Calu3 (cell line): ENCODE measurements around the gene NHEJ1. TPM values are rescaled to one million over a fixed set of nuclear protein-coding genes. Genes with fewer than 3 reads are reported as not detected.

Experiments used
- BruUV-seq: library from RNA; stranded (reverse); fragments of 400-500 nt; replicated peaks from 2 replicates; lab custom pipeline; 2021; lab: Mats Ljungman, UMichigan
- CTCF ChIA-PET: fragments of 300-600 bp; sonication (Branson Sonifier 250); formaldehyde crosslinking; loops from one replicate; lab custom pipeline; 2022; ENCODE audit warnings: antibody characterized with exemption; lab: Charles Lee
- DNase-seq: peaks from one replicate; pipeline ENCODE4 v3.0.0; 2022
- H3K27ac Mint-ChIP-seq: one replicate; pipeline ENCODE4 v1.8.0; 2022; ENCODE audit warnings: mixed read lengths; ENCODE audit not compliant: unreplicated experiment
- H3K27me3 Mint-ChIP-seq: one replicate; pipeline ENCODE4 v1.8.0; 2022; ENCODE audit warnings: mixed read lengths; ENCODE audit not compliant: unreplicated experiment
- H3K36me3 Mint-ChIP-seq: one replicate; pipeline ENCODE4 v1.8.0; 2022; ENCODE audit warnings: mild to moderate bottlenecking, moderate library complexity, mixed read lengths; ENCODE audit not compliant: insufficient read depth, unreplicated experiment
- H3K4me1 Mint-ChIP-seq: one replicate; pipeline ENCODE4 v1.8.0; 2022; ENCODE audit warnings: mild to moderate bottlenecking, low read depth, mixed read lengths; ENCODE audit not compliant: unreplicated experiment
- H3K4me3 Mint-ChIP-seq: one replicate; pipeline ENCODE4 v1.8.0; 2022; ENCODE audit warnings: mild to moderate bottlenecking, low read depth, moderate library complexity, mixed read lengths; ENCODE audit not compliant: unreplicated experiment
- H3K9me3 Mint-ChIP-seq: one replicate; pipeline ENCODE4 v1.8.0; 2022; ENCODE audit warnings: low read depth, mixed read lengths; ENCODE audit not compliant: unreplicated experiment
- intact Hi-C: fragments of 100-400 bp; cut with micrococcal nuclease; formaldehyde crosslinking; loops from one replicate; pipeline ENCODE4 v1.10.0; 2022; ENCODE audit not compliant: unreplicated experiment
- total RNA-seq: library from RNA; stranded (reverse); gene quantifications from 2 replicates; pipeline ENCODE4 v1.2.3, GENCODE V29; 2022
- TF ChIP-seq, protein P1 (sequence below): fragments of 200-600 bp; IDR thresholded peaks from one replicate; pipeline ENCODE4 v1.8.0; 2022; ENCODE audit warnings: antibody characterized with exemption; ENCODE audit not compliant: unreplicated experiment

NHEJ1 gene
- total RNA-seq, 1 experiment from 2014 or later = 12.4 TPM

DNA sequence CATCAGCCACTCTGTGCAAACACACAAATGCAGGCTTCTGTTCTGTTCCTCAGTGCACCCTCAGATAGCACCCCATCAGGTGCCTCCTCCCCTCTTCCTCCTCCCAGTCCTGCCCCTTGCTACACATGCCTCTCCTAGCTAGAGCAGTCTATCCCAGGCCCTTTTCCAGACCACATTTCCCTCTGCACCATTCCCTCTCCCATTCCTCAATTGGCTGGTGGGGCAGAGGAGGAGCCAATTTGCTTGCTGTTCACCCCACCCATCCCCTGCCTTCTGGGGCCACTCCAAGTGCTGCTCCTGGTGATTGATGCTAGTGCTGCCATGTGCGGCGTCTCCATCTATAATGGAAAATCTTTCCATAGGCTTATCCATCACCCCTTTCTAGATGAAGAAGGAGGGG is 124.7 kb downstream of the NHEJ1 start:
- TF ChIP-seq, protein P1, sequence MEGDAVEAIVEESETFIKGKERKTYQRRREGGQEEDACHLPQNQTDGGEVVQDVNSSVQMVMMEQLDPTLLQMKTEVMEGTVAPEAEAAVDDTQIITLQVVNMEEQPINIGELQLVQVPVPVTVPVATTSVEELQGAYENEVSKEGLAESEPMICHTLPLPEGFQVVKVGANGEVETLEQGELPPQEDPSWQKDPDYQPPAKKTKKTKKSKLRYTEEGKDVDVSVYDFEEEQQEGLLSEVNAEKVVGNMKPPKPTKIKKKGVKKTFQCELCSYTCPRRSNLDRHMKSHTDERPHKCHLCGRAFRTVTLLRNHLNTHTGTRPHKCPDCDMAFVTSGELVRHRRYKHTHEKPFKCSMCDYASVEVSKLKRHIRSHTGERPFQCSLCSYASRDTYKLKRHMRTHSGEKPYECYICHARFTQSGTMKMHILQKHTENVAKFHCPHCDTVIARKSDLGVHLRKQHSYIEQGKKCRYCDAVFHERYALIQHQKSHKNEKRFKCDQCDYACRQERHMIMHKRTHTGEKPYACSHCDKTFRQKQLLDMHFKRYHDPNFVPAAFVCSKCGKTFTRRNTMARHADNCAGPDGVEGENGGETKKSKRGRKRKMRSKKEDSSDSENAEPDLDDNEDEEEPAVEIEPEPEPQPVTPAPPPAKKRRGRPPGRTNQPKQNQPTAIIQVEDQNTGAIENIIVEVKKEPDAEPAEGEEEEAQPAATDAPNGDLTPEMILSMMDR = no peak
- Mint-ChIP-seq H3K9me3 (no peaks in the 10 kb centered on the region), H3K27me3 (no peaks in the 10 kb centered on the region), H3K27ac (no peak overlapping the region), H3K4me3 (no peak overlapping the region), H3K36me3 (no peaks in the 10 kb centered on the region), H3K4me1 (peaks cover 19% of the 10 kb centered on the region)
- no peak for DNase-seq
- CTCF ChIA-PET = no interaction called here
- no TSS peak for BruUV-seq
- intact Hi-C loops = no loop called here

DNA sequence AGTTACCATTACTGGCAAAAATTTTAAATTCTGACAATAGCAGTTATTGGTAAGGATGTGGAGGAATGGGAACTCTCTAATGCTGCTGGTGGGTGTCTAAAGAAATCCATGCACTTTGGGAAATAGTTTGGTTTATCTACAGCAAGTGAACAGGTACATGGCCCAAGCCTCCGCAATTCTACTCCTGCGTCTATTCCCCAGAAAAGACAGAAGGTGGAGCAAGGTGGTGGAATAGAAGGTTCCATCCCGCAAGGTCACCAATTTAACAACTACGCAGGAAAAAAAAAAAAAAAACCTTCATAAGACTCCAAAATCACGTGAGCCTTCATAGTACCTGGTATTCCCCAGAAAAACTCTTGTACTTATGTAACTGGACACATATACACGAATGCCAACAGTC is 125.8 kb downstream of the NHEJ1 start:
- H3K36me3 Mint-ChIP-seq = no peaks in the 10 kb centered on the region
- no peak overlapping the region for H3K4me3 Mint-ChIP-seq
- intact Hi-C loops = no loop called here
- no peak overlapping the region for H3K27ac Mint-ChIP-seq
- H3K9me3 Mint-ChIP-seq = no peaks in the 10 kb centered on the region
- CTCF ChIA-PET = interaction anchor here (0.7 kb wide), 1 partner anchor 14 kb away, joined by 6 read pairs; no protein-coding TSS in a partner anchor
- no TSS peak for BruUV-seq
- H3K27me3 Mint-ChIP-seq = no peaks in the 10 kb centered on the region
- TF ChIP-seq, protein P1 = no peak
- H3K4me1 Mint-ChIP-seq = peaks cover 19% of the 10 kb centered on the region
- no peak for DNase-seq

DNA sequence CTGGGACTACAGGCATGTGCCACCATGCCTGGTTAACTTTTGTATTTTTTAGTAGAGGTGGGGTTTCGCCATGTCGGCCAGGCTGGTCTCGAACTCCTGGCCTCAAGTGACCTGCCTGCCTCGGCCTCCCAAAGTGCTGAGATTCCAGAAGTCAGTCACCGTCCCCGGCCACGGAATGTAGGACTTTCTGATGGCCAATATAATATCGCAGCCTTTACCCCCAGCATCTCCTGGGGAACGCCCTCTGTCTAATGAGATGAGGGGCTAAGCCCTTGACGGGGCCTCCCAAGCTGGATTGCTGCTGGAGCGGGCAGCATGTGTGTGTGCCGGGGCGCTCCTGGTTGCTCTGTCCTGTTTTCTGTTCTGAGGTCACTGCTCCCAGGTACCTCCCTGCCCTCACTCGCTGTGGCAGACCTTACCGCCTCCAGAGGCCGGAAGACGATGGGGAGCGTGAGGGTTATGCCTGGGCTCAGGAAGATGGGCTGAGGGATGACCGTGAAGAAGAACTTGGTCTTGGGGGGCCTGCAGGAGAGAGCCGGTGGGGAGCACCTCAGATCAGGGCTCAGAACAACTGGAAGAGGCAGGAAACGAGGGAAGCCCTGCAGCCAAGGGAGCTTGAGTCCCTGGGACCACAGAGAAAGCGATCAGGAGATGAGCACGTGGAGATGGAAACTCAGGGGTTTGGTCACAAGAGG is 128.4 kb downstream of the NHEJ1 start:
- H3K27ac Mint-ChIP-seq = no peak overlapping the region
- intact Hi-C loops = no loop called here
- no peak for DNase-seq
- no peak overlapping the region for H3K4me3 Mint-ChIP-seq
- H3K9me3 Mint-ChIP-seq = no peaks in the 10 kb centered on the region
- H3K36me3 Mint-ChIP-seq = no peaks in the 10 kb centered on the region
- no TSS peak for BruUV-seq
- peaks cover 3% of the 10 kb centered on the region for H3K4me1 Mint-ChIP-seq
- CTCF ChIA-PET = interaction anchor here (0.5 kb wide), 1 partner anchor 11 kb away, joined by 8 read pairs; no protein-coding TSS in a partner anchor
- TF ChIP-seq, protein P1 = no peak
- H3K27me3 Mint-ChIP-seq = no peaks in the 10 kb centered on the region

DNA sequence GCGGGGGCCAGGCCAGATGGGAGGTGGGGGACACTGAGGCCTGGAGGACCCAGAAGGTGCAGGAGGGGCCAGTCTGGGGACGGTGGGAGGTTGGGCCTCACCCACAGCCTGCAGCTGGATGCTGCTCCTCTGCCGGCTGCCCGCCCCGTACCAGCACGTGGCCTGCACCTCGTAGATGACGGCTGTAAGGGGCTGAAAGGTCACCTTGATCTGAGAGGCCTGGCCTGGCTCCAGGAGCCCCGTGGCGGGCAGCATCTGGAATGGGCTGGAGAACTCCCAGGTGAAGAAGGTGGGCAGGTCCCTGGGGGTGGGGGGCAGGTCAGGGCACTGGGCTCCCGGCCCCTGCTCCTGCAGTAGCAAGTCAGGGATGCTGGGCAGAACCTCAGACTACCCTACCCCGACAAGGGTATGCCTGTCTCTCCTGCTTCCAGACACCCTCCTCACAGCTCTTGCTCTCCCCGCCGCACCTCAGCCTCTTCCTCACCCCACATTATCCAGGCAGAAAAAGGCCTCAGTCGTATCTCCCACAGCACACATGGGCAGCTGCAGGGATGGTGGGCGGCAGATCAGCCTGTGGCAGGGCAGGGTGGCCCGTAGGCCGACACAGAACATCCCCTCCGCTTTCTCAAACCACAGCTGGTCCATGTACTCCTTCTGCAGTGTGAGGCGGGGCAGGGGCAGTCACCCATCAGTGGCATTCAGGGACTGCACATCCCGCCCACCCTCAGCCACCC is 129.4 kb downstream of the NHEJ1 start:
- no TSS peak for BruUV-seq
- Mint-ChIP-seq H3K27me3 (no peaks in the 10 kb centered on the region), H3K9me3 (no peaks in the 10 kb centered on the region), H3K4me1 (no peaks in the 10 kb centered on the region), H3K27ac (no peak overlapping the region), H3K4me3 (no peak overlapping the region), H3K36me3 (no peaks in the 10 kb centered on the region)
- no peak for DNase-seq
- CTCF ChIA-PET = interaction anchor here (0.5 to 3.2 kb wide), 3 partner anchors 12 to 162 kb away, joined by 3 to 71 read pairs (median 8); no protein-coding TSS in a partner anchor
- intact Hi-C loops = no loop called here
- TF ChIP-seq, protein P1 = no peak
